Ovary (tissue), 3 donors: ENCODE measurements around the gene SCN4A.

Experiments
- CTCF ChIP-seq, 3 donors: fragments of 450-650 bp in 2 of 3; fragments of 200-600 bp in 1 of 3; IDR thresholded peaks; one replicate each; pipeline versions ENCODE4 v1.5.1 to v1.8.0; 2016 to 2022; ENCODE audit warnings: antibody characterized with exemption in 3 of 3, mild to moderate bottlenecking in 1 of 3
- EP300 ChIP-seq: sonication (generic); formaldehyde crosslinking; IDR thresholded peaks from one replicate; pipeline ENCODE4 v1.6.1; 2017; ENCODE audit warnings: antibody characterized with exemption
- POLR2A ChIP-seq: fragments of 450-650 bp; IDR thresholded peaks from one replicate; pipeline ENCODE4 v1.6.1; 2017; ENCODE audit warnings: antibody characterized with exemption, mild to moderate bottlenecking, moderate library complexity
- donor health status: DM: no; HTN: no; CAD: no.

- TF ChIP-seq CTCF (IDR thresholded peaks at IDR 0.05) = no peak
- TF ChIP-seq POLR2A = no peak
- no peak for TF ChIP-seq EP300
These were observed 16.3 kb upstream of the SCN4A start for GRCh38 chr17:63988741-63989621.
